ENCODE measurements around the gene SMPD3. TPM values are rescaled to one million over a fixed set of nuclear protein-coding genes. Genes with fewer than 3 reads are reported as not detected.

SMPD3 gene
- total and polyA plus RNA-seq, 2 of the 4 experiments (the other 2 are of a cell fraction) = not detected

- POLR2A ChIA-PET (ENCODE audit: unreplicated experiment) = no interaction called here
- intact Hi-C loops (cut with micrococcal nuclease) (no loop called here), dilution Hi-C loops (cut with HindIII; ENCODE audit: low sequenced_read_pairs, unreplicated experiment) (no loop called here), in situ Hi-C loops (cut with MboI; ENCODE audit: low sequenced_read_pairs) (no loop called here)
- CTCF ChIA-PET = no interaction called here
- H4K20me1 ChIP-seq (ENCODE audit: insufficient read depth, low read length) = no peaks in the 10 kb centered on the region
- H2BK15ac ChIP-seq (ENCODE audit: low read depth, low read length) = no peak overlapping the region
- H4K91ac ChIP-seq (ENCODE audit: insufficient read depth, low read depth, low read length) = no peak overlapping the region
- no peak overlapping the region for H3K14ac ChIP-seq (replicated peaks; ENCODE audit: low read depth, low read length)
- no peak overlapping the region for H2BK20ac ChIP-seq (ENCODE audit: low read depth, low read length)
- DNase-seq (no peak), ATAC-seq (ENCODE audit: low read depth) (no peak)
- H2BK120ac ChIP-seq (ENCODE audit: low read depth, low read length) = no peak overlapping the region
- H2AK9ac ChIP-seq (replicated peaks; ENCODE audit: low read depth, low read length, poor library complexity) = no peak overlapping the region
- no peak overlapping the region for H3K4ac ChIP-seq (ENCODE audit: low read depth, low read length)
- H3K27me3 ChIP-seq (ENCODE audit: control insufficient read depth, insufficient read depth, low read length) = peaks cover 61% of the 10 kb centered on the region
- no TSS peak for BruUV-seq (replicated peaks)
- H3K36me3 ChIP-seq (ENCODE audit: control insufficient read depth, insufficient read depth, low read length) = no peaks in the 10 kb centered on the region
- no peaks in the 10 kb centered on the region for H3K79me1 ChIP-seq (ENCODE audit: low read depth in 1 of 2, low read length in 2 of 2)
- no peak overlapping the region for H3K23ac ChIP-seq (ENCODE audit: low read depth, low read length)
- H2AK5ac ChIP-seq (ENCODE audit: low read depth, low read length) = no peak overlapping the region
- H3K9ac ChIP-seq (ENCODE audit: low read depth, low read length) = no peak overlapping the region
- no peaks in the 10 kb centered on the region for H3K9me1 ChIP-seq (ENCODE audit: insufficient read depth, low read length)
- H2BK5ac ChIP-seq (ENCODE audit: low read depth, low read length, poor library complexity, severe bottlenecking) = no peak overlapping the region
- H3K4me1 ChIP-seq (ENCODE audit: control insufficient read depth, insufficient read depth, low read length) = no peaks in the 10 kb centered on the region
- H3K4me2 ChIP-seq (ENCODE audit: low read depth, low read length) = no peak overlapping the region
- 39% methylated on average over 7 of the region's 18 CpGs; no CpG with 5 or more reads in 1 of the 2 experiments for WGBS, 2 experiments (ENCODE audit: extremely low coverage in 2 of 2, insufficient read length in 1 of 2)
- H3K27ac ChIP-seq (ENCODE audit: insufficient read depth, low read length) = no peak overlapping the region
- no peaks in the 10 kb centered on the region for H3K9me3 ChIP-seq (ENCODE audit: control insufficient read depth, insufficient read depth, low read length)
- no peak overlapping the region for H3K56ac ChIP-seq (ENCODE audit: extremely low read depth, insufficient read depth, low read length)
- H2AFZ ChIP-seq (replicated peaks; ENCODE audit: low read length, poor library complexity) = no peak overlapping the region
- H3K4me3 ChIP-seq (ENCODE audit: insufficient read depth, low read depth, low read length) = no peak overlapping the region
- H4K8ac ChIP-seq (ENCODE audit: low read depth in 2 of 2, low read length in 2 of 2) = no peak overlapping the region
- H4K5ac ChIP-seq (ENCODE audit: low read depth, low read length) = no peak overlapping the region
- no peak overlapping the region for H3K18ac ChIP-seq (ENCODE audit: low read depth, low read length)
- TF ChIP-seq RAD21 (IDR thresholded peaks at IDR 0.05; ENCODE audit: low read length) (no peak), MAFK (IDR thresholded peaks at IDR 0.05; ENCODE audit: low read depth, low read length) (no peak), RCOR1 (IDR thresholded peaks at IDR 0.05; ENCODE audit: insufficient replicate concordance, low read length) (no peak), POLR2A (IDR thresholded peaks at IDR 0.05; ENCODE audit: low read depth, low read length) (no peak), MXI1 (IDR thresholded peaks at IDR 0.05; ENCODE audit: borderline replicate concordance, low read depth, low read length) (no peak), USF2 (IDR thresholded peaks at IDR 0.05; ENCODE audit: low read depth, low read length) (no peak), CTCF (conservative IDR thresholded peaks at IDR 0.05; ENCODE audit: low read depth, low read length) (no peak), BHLHE40 (IDR thresholded peaks at IDR 0.05; ENCODE audit: low read depth, low read length) (no peak), FOS (IDR thresholded peaks at IDR 0.05; ENCODE audit: low read depth, low read length) (no peak), NFE2L2 (IDR thresholded peaks at IDR 0.05; ENCODE audit: low read depth, low read length) (no peak), CHD1 (IDR thresholded peaks at IDR 0.05; ENCODE audit: low read depth, low read length) (no peak), SMC3 (IDR thresholded peaks at IDR 0.05; ENCODE audit: low read depth, low read length) (no peak), MAZ (IDR thresholded peaks at IDR 0.05; ENCODE audit: borderline replicate concordance, low read depth, low read length) (no peak), CEBPB (IDR thresholded peaks at IDR 0.05; ENCODE audit: low read depth, low read length) (no peak), RFX5 (IDR thresholded peaks at IDR 0.05; ENCODE audit: low read depth, low read length) (no peak)
These were observed 68.6 kb downstream of the SMPD3 start for GRCh38 chr16:68379472-68380347.

Data from IMR-90 (cell line).